SK-MEL-5 (cell line): ENCODE data around the gene LY6G5B. TPM values are rescaled to one million over a fixed set of nuclear protein-coding genes. Genes with fewer than 3 reads are reported as not detected.

Experiments
- DNase-seq: peaks from one replicate; pipeline ENCODE4 v3.0.0-alpha.2; 2016; ENCODE audit warnings: low read depth, low spot score
- in situ Hi-C: cut with HindIII; loops from 2 replicates; pipeline ENCODE4 v1.10.0; 2016; ENCODE audit warnings: low sequenced_read_pairs, high pct_unique_total_duplicates, low pct_unique_long_range_greater_than_20kb
- small RNA-seq, 2 experiments: library from RNA; depleted of rRNA; stranded (forward); fragments of <200 nt; gene quantifications; one replicate each; pipeline ENCODE3, GENCODE V24; 2014
- total RNA-seq: library from RNA; depleted of rRNA; stranded (reverse); fragments of >200 nt; shearing (Covaris generic); gene quantifications from 2 replicates; pipeline ENCODE4 v1.2.3, GENCODE V29; 2014; rRNA removed

The LY6G5B gene
- total RNA-seq, 1 experiment from 2014 or later: 0.87 TPM

GRCh38 chr6:31719001-31719400, 49.2 kb downstream of the LY6G5B start:
- in situ Hi-C loops: no loop called here
- no peak for DNase-seq

- DNase-seq: no peak
- in situ Hi-C loops: no loop called here
Measured at GRCh38 chr6:31720196-31720770, 50.5 kb downstream of the LY6G5B start.

GRCh38 chr6:31721351-31722020, 51.7 kb downstream of the LY6G5B start, which contains the start of gene LY6G6C:
Gene LY6G6C (minus strand): TSS chr6:31721746. CDS start chr6:31721679, 67 bp downstream.
- DNase-seq: no peak
- in situ Hi-C loops: no loop called here

- DNase-seq: no peak
- in situ Hi-C loops: no loop called here
Measured at GRCh38 chr6:31722173-31722572, 52.4 kb downstream of the LY6G5B start.

Small RNAs within 50 kb of the gene (small RNA-seq; reads per million reads assigned to genes)
- gene LY6G6D (0 reads per million in 2 experiments), gene MIR4646 (0 reads per million in 2 experiments), gene MIR6832 (0 reads per million in 2 experiments), gene RF00019 (0 reads per million in 2 experiments), gene SNORA38 (10.4 to 27.6 reads per million in 2 experiments)

Other genes starting within 250 kb of the LY6G5B start
- gene MICB, start 171.8 kb upstream of the LY6G5B start, total RNA-seq: 4.9 and 7.0 TPM in 2 replicates
- not detected in 2 replicates for gene MCCD1, start 141.0 kb upstream of the LY6G5B start, total RNA-seq
- 384 and 391 TPM in 2 replicates for gene DDX39B, start 128.0 kb upstream of the LY6G5B start, total RNA-seq
- 0.32 and 0.45 TPM in 2 replicates for gene ATP6V1G2, start 123.4 kb upstream of the LY6G5B start, total RNA-seq
- gene NFKBIL1, start 122.4 kb upstream of the LY6G5B start, total RNA-seq: 17.2 and 17.8 TPM in 2 replicates
- not detected in 2 replicates for gene LTA, start 97.7 kb upstream of the LY6G5B start, total RNA-seq
- not detected in 2 replicates for gene TNF, start 94.4 kb upstream of the LY6G5B start, total RNA-seq
- gene LTB, start 87.6 kb upstream of the LY6G5B start, total RNA-seq: not detected in 2 replicates
- not detected in 2 replicates for gene LST1, start 83.7 kb upstream of the LY6G5B start, total RNA-seq
- not detected in 2 replicates for gene NCR3, start 77.0 kb upstream of the LY6G5B start, total RNA-seq
- gene AIF1, start 54.7 kb upstream of the LY6G5B start, total RNA-seq: not detected in 2 replicates
- 32.0 and 48.6 TPM in 2 replicates for gene PRRC2A, start 49.3 kb upstream of the LY6G5B start, total RNA-seq
- gene BAG6, start 17.3 kb upstream of the LY6G5B start, total RNA-seq: 110 and 149 TPM in 2 replicates
- gene APOM, start 14.1 kb upstream of the LY6G5B start, total RNA-seq: 0.42 and 0.43 TPM in 2 replicates
- 24.5 and 25.6 TPM in 2 replicates for gene C6orf47, start 9.2 kb upstream of the LY6G5B start, total RNA-seq
- gene GPANK1, start 5.0 kb upstream of the LY6G5B start, total RNA-seq: 17.8 and 18.5 TPM in 2 replicates
- 213 and 226 TPM in 2 replicates for gene CSNK2B, start 3.9 kb upstream of the LY6G5B start, total RNA-seq
- gene LY6G5C, start 11.1 kb downstream of the LY6G5B start, total RNA-seq: 0.48 TPM in 1 of 2 replicates, not detected in the other
- gene ABHD16A, start 33.3 kb downstream of the LY6G5B start, total RNA-seq: 53.0 and 55.0 TPM in 2 replicates
- gene LY6G6F, start 36.9 kb downstream of the LY6G5B start, total RNA-seq: not detected in 2 replicates
- gene LY6G6D, start 45.4 kb downstream of the LY6G5B start, total RNA-seq: not detected in 2 replicates
- not detected in 2 replicates for gene LY6G6C, start 51.8 kb downstream of the LY6G5B start, total RNA-seq
- not detected in 2 replicates for gene MPIG6B, start 53.4 kb downstream of the LY6G5B start, total RNA-seq
- gene DDAH2, start 59.3 kb downstream of the LY6G5B start, total RNA-seq: 4.6 and 4.7 TPM in 2 replicates
- 466 and 467 TPM in 2 replicates for gene CLIC1, start 66.6 kb downstream of the LY6G5B start, total RNA-seq
- gene MSH5, start 70.0 kb downstream of the LY6G5B start, total RNA-seq: 16.1 and 17.5 TPM in 2 replicates
- gene SAPCD1, start 92.7 kb downstream of the LY6G5B start, total RNA-seq: 1.1 and 1.7 TPM in 2 replicates
- gene VWA7, start 107.4 kb downstream of the LY6G5B start, total RNA-seq: not detected in 2 replicates
- 38.9 and 53.0 TPM in 2 replicates for gene VARS1, start 125.8 kb downstream of the LY6G5B start, total RNA-seq
- 45.6 and 47.0 TPM in 2 replicates for gene LSM2, start 137.0 kb downstream of the LY6G5B start, total RNA-seq
- 0.29 TPM in 2 replicates for gene HSPA1L, start 145.3 kb downstream of the LY6G5B start, total RNA-seq
- 7.1 and 8.2 TPM in 2 replicates for gene HSPA1A, start 145.6 kb downstream of the LY6G5B start, total RNA-seq
- 104 TPM in 2 replicates for gene HSPA1B, start 157.8 kb downstream of the LY6G5B start, total RNA-seq
- gene NEU1, start 192.8 kb downstream of the LY6G5B start, total RNA-seq: 213 and 215 TPM in 2 replicates
- gene SLC44A4, start 209.0 kb downstream of the LY6G5B start, total RNA-seq: not detected in 2 replicates
- gene EHMT2, start 227.7 kb downstream of the LY6G5B start, total RNA-seq: 39.4 and 47.7 TPM in 2 replicates
- 1.3 and 2.2 TPM in 2 replicates for gene ZBTB12, start 232.1 kb downstream of the LY6G5B start, total RNA-seq